DLD1 (cell line): Measurements from ENCODE around the gene CACTIN.
"Not testable (repeated sequence)": the region's sequence is repeated elsewhere in the genome, so short reads cannot be mapped to it uniquely, and the experiment has no call there.

Source experiments
- in situ Hi-C: cut with HindIII; loops from 2 replicates; pipeline ENCODE4 v1.10.0; 2017; ENCODE audit warnings: low sequenced_read_pairs

Gene CACTIN

DNA sequence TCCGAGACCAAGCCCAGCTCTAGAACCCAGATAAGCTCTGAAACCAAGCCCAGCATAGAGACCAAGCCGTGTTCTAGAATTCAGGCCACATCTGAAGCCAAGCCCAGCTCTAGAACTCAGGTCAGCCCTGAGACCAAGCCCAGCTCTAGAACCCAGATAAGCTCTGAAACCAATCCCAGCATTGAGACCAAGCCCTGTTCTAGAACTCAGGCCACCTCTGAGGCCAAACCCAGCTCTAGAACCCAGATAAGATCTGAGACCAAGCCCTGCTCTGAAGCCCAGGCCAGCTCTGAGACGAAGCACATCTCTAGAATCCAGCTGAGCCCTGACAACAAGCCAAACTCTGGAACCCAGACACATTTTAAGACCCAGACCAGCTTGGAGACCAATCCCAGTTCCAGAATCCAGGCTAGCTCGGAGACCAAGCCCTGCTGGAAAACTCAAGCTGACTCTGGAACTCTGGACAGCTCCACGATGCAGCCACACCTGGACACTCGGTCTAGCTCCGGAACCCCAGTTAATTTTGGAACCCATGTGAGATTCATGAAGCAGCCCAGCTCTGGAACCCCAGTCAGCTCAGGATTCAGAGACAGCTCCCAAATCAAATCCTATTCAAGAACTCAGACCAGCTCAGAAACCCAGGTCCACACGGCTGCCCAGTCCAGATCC lies 35.5 kb downstream of the CACTIN start:
- in situ Hi-C loops, result no loop called here

DNA sequence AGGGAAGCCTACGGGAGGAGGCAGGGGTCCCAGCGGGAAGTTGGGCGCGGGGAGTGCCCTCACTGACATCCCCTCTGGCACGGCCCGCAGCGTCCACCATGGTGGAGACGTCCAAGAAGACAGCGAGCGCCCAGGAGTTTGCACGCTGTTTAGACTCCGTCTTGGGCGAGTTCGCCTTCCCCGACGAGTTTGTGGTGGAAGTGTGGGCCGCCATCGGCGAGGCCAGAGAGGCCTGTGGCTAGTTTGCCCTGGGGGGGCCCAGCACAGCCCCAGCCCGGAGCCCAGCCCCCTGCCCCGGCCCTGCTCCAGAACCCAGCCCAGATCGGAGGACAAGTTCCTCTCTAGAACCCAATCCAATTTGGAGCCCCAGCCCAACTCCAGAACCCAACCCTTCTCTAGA lies 36.6 kb downstream of the CACTIN start:
- in situ Hi-C loops, result no loop called here

DNA sequence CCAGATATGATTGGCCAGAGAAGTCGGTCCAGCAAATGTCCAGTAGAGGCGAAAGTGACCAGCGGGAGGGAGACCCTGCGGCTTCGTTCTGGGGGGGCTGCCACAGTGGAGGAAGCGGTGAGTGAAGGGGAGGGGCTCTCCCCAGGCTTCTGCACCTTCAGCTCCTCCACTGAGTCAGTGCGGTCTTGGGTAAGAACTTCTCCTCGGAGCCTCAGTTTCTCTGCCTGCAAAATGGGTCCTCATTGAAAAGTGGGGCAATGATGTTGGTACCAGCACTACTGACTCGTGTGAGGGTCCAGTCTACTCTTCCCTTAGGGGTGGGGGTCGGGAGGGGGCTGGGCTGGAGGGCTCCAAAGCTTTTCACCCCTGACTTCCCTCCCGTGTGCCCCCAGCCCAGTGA lies 37.2 kb downstream of the CACTIN start:
- in situ Hi-C loops, result no loop called here

DNA sequence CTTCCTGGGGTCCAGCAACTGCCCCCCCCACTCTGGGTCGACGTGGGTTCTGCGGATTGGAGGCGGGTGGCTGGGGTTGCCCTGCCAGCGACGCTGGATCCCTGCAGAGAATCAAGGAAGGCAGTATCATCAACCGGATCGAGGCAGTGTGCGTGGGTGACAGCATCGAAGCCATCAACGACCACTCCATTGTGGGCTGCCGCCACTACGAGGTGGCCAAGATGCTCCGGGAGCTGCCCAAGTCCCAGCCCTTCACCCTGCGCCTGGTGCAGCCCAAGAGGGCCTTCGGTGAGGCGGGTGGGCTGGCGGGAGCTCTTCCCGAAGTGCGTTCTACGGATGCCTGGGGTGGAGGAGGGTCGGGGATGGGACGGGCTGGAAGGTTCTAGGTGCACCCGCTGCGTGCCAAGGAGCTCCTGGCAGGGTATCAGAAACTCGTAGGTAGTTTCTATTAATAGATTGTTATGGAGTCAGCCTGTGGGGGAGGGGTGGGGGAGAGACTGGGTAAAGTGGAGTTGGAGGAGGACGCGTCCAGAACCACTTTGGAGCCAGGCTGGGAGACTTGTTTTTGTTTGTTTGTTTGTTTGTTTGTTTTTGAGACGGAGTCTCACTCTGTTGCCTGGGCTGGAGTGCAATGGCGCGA lies 39.8 kb downstream of the CACTIN start:
- in situ Hi-C loops, result no loop called here

DNA sequence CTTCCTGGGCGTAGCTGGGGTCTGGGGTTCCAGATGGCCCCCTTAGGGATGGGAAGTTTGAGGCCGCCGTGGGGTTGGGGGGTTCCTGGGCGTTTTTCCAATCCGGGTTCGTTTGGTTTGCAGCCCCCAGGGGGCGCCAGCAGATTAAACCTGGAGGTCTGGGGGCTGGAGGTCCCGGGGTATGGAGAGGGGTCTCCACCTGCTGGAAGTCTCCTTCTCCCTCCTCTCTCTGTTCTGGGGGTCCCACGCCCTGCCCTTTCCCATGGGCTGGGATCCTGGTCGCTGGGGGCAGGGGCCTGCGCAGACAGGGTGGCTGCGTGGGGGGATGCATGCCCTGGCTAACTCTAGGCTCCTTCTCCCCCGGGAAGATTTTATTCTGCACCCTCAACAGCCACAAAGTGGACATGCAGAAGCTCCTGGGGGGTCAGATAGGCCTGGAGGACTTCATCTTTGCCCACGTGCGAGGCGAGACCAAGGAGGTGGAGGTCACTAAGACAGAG lies 40.4 kb downstream of the CACTIN start:
- in situ Hi-C loops, result no loop called here

DNA sequence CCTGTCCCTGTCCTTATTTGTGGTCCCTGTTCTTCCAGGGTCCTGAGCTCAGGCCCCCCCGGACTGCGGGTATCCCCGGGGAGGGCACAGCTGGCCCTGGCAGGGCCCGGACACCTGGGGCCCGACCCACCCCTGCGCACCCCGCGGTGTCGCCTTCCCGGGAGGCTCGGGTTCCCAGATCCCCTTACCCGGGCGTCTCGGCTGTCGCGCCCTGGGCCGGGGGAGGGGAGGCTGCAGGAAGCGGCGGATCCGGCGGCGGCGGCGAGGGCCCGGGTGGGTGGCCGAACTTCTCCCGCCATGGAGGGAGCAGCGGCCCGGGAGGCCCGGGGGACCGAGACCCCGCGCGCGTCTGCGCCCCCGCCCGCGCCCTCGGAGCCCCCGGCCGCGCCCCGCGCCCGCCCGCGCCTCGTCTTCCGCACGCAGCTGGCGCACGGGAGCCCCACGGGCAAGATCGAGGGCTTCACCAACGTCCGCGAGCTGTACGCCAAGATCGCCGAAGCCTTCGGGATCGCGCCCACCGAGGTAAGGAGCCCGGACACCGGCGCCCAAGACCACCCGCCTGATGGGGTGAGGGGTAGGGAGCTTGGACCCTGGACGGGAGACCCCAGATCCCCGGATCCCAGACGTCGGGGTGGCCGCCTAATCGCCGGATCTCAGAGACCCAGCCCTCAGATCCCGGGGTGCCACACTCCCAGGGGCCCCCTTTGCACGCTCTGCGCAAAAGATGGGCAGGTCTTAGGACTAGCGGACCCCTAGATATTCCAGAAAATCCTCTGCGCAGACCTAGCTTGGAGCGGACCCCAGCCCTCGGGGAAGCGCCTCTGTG lies 41.1 kb downstream of the CACTIN start, which contains the start of gene GIPC3:
TSS of gene GIPC3 (plus strand) at position 178 of the 826 bp plus-strand sequence. CDS start at position 298, 120 bp downstream.
- in situ Hi-C loops, result no loop called here

DNA sequence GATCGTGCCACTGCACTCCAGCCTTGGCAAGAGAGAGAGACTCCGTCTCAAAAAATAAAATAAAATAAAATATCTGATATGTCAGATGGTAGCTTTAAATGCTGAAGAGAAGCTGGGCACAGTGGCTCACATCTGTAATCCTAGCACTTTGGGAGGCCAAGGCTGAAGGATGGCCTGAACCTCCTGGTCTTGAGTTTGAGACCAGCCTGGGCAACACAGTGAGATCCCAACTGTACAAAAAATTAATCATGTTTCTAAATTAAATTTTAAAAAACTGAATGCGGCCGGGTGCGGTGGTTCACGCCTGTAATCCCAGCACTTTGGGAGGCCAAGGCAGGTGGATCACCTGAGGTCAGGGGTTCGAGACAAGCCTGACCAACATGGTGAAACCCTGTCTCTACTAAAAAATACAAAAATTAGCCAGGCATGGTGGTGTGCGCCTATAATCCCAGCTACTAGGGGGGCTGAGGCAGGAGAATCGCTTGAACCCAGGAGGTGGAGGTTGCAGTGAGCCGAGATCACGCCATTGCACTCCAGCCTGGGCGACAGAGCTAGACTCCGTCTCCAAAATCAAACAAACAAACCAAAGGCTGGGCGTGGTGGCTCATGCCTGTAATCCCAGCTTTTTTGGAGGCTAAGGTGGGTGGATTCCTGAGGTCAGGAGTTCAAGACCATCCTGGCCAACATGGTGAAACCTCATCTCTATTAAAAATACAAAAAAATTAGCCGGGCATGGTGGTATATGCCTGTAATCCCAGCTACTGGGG lies 42.4 kb downstream of the CACTIN start:
- in situ Hi-C loops, result not testable (repeated sequence)

DNA sequence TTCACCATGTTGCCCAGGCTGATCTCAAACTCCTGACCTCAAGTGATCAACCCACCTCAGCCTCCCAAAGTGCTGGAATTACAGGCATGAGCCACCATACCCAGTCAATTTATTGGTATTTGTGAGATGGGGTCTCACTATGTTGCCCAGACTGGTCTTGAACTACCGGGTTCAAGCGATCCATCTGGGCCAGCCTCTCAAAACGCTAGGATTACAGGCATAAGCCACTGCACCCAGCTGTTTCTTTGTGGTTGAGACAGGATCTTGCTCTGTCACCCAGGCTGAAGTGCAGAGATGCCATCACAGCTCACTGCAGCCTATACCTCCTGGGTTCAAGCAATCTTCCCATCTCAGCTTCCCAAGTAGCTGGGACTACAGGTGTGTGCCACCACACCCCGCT lies 44.8 kb downstream of the CACTIN start:
- in situ Hi-C loops, result not testable (repeated sequence)

DNA sequence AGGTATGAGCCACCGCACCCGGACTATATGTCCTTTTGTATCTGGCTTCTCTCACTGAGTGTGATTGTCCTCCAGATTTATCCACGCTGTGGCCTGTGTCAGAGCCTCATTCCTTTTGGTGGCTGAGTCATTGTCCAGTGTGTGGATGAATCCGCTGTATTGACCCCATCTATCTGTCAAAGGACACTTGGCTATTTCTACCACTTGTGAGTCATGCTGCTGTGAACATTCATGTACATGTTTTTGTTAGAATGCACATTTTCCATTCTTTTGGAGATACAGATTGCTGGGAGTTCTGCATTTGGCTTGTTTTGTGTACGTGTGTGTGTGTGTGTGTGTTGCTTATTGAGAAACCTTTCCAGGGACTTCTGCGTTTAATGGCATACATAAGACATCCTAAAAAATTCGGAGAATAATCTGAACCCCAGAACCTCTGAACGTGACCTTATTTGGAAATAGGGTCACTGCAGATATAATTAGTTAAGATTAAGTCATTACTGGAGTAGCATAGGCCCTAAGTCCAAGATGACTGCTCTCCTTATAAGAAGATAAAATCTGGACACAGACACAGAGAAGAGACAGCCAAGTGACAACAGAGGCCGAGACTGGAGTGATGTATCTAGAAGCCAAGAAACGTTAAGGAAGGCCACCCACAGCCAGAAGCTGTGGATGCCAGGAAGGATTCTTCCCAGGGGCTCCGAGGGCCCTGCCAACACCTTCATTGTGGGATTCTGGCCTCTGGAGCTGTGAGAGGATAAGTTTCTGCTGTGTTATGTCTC lies 46.2 kb downstream of the CACTIN start:
- in situ Hi-C loops, result no loop called here

DNA sequence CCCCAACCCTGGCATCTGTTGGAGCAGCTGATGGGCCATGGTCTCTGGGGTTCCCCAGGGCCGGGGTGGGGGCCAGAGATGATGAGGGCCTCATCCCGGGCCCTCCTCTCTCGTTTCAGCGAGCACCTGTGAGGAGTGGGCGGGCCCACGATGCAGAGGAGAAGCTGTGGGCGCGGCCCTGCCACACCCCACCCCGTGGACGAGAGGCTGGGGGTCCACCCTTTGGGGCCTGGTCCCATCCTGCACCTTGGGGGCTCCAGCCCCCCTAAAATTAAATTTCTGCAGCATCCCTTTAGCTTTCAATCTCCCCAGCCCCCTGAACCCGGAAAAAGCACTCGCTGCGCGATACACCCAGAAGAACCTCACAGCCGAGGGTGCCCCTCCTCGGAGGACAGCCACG lies 48.2 kb downstream of the CACTIN start:
- in situ Hi-C loops, result no loop called here

DNA sequence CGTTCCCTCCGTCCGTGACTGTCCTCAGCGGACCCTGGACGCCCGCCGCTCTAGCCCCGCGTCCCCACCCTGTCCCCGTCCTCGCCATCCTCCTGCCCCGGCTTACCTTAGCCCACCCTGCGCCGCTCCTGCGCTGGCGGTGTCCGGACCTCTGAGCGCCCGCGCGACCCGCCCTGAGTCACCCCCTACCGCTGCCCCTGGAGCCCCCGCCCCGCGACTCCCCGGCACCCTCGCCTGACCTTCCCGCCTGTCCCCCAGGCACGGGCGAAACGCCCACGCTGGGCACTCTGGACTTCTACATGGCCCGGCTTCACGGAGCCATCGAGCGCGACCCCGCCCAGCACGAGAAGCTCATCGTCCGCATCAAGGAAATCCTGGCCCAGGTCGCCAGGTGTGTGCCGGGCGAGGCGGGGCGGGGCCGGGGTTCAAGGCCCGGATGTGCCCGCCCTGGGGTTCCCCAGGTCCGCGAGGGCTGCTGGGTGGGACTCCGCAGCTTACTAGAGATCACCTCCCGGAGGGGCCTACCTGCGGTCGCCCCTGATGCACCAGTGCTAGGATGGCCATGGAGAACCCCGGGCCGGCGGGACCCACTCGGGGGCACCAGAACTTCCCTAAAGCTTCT lies 48.8 kb downstream of the CACTIN start:
- in situ Hi-C loops, result no loop called here

DNA sequence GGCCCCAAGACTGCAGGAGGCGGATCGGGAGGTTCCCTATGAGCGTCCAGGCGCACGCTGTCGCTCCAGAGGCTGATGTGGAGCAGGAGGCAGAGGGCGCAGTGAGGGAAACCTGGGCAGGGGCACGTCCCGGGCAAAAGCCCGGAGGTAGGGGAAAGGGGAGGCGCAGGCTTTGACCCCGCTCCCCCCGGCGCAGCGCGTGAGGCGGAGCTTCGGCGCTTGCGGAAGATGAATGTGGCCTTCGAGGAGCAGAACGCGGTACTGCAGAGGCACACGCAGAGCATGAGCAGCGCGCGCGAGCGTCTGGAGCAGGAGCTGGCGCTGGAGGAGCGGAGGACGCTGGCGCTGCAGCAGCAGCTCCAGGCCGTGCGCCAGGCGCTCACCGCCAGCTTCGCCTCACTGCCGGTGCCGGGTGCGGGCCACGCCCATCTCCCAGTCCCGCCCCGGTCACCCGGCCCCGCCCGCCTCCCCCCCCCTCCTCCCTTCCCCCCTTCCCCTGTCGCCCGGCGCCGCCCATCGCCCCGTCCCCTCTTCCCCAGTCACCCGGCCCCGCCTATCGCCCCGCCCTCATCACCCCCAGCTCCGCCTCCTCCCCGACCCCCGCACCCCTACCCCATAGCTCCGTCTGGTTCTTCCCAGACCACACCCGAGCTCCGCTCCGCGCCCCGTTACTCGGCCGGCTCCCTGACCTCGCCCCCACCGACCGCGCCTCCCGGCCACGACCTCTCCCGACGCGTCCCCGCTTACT lies 49.7 kb downstream of the CACTIN start:
- in situ Hi-C loops, result no loop called here

DNA sequence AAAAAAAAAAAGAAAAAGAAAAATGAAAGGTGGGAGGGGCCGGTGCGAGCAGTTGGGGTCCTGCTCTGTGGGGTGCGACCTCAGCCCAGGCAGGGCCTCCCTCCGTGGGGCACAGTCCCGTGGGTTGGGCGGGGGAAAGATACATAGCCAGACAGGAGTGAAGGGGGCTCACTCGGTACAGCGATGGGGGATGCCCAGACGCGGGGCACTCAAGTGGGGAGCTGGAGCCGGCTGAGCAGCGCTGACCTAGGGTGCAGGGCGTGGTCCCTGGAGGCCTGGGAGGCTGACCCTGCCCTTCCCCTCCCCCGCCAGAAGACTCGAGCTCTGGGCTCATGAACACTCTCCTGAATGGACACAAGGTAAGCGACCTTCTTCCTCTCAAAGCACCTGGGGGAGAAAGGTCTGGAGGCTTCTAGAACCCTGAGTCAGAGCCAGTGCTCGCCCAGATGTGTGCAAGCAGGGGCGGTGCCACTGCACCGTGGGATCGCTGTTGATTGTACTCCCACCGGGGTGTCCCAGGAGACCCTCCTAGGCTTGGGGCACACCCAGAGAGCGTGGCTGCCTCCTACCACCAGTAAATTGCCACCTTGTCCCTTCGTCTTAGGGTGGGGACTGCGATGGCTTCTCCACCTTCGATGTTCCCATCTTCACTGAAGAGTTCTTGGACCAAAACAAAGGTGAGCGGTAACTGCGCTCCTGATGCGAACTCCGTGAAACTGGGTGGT lies 50.5 kb downstream of the CACTIN start:
- in situ Hi-C loops, result no loop called here

DNA sequence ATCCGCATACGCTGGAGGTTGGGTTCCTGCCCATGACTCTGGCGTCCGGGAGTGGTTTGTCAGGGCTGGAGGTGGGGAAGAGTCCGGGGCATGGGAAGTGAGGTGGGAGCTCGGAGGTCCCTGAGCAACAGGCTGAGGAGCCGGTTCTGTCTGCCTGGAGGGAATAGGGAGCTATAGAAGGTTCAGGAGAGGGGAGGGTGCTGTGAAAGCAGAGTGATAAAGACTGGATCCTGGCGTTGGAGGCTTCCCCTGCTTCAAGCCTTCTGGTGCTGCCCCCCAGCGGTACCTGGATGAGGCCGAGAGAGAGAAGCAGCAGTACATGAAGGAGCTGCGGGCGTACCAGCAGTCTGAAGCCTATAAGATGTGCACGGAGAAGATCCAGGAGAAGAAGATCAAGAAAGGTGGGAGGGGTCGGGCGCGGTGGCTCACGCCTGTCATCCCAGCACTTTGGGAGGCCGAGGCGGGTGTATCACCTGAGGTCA lies 51.3 kb downstream of the CACTIN start:
- in situ Hi-C loops, result no loop called here

DNA sequence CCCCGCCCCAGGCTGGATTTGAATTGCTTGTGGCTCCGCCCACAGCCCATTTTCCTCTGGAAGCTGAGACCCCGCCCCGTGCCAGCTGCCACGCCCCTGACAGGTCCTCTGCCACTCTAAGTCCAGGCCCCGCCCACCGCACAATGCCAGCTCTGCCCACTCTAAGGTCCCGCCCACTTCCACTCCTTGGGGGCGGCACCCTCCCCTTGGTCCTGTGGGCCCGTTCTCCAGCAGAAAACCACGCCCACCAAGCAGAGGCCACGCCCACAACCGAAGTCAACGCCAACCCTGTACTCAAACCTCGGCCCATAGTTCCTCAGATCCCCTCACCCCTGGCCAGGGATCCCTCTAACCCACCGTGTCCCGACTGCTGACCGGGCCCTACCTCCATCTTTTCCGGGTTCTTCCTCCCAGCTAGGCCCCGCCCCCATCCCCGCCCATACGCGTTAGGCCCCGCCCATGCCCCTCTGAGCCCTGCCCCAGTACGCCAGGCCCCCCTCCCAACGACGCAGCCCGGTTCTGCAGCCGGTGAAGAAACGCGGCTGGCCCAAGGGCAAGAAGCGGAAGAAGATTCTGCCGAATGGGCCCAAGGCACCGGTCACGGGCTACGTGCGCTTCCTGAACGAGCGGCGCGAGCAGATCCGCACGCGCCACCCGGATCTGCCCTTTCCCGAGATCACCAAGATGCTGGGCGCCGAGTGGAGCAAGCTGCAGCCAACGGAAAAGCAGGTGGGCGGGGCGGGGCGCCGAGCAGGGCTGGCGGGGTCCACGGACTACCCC lies 52.5 kb downstream of the CACTIN start:
- in situ Hi-C loops, result no loop called here

DNA sequence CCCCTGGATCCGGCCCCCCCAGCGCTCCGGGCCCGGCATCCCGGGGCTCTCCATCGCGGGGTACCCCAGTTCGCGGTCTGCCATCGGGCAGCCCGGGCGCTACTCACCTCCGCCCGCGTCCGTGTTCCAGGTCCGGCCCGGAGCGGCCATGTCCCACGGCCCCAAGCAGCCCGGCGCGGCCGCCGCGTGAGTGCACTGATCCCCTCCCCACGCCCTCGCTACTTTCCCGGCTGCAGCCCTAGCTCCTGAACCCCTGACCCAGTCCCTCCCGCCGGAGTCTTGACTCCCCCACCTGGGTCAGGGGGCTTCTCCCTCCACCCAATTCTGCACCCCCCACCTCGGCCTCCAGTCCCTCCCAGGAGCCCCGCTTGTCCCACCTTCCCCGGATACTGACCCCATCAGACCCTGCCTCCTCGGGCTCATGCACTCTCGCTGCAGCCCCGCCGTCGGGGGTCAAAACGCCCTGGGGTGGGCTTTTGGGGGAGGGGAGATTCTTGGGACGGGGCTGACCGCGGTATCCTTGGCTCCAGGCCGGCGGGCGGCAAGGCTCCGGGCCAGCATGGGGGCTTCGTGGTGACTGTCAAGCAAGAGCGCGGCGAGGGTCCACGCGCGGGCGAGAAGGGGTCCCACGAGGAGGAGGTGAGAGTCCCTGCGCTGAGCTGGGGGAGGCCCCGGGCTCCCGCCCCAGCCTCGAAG lies 53.3 kb downstream of the CACTIN start:
- in situ Hi-C loops, result no loop called here

DNA sequence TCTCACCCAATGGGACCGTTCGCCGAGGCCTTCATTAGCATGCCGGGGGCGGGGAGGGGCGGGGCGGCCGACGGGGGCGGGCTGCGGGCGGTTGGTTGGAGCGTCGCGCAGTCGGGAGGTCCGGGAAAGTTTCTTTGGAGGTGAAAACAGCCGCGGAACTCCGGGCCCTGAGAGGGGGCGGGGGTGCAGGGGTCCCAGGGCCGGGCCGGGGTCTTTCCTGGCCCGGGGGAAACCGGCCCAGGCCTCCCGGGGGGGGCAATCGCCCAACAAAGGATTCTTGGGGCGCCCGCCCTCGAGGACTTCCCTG lies 53.8 kb downstream of the CACTIN start, which contains the start of gene HMG20B:
TSS of gene HMG20B (plus strand) at position 90 of the 307 bp plus-strand sequence. CDS start 366 bp downstream, outside the sequence.
- in situ Hi-C loops, result no loop called here
